ENCODE results near the gene ZBTB40.

- TF ChIP-seq CTCF (IDR thresholded peaks at IDR 0.05 in 8 of 11, conservative IDR thresholded peaks at IDR 0.05 in 3 of 11) (no peak), POLR2A (IDR thresholded peaks at IDR 0.05) (no peak)
Observed at GRCh38 chr1:22447621-22448111, 4.0 kb upstream of the ZBTB40 start.

All from spleen (tissue), 7 donors.